GM18870 (cell line): ENCODE data around the gene HES7.

Experiments
- ATAC-seq: cut with Tn5 transposase; IDR thresholded peaks from one replicate; pipeline ENCODE4 v1.9.1; 2021; ENCODE audit warnings: moderate library complexity; ENCODE audit not compliant: unreplicated experiment

Gene HES7

DNA sequence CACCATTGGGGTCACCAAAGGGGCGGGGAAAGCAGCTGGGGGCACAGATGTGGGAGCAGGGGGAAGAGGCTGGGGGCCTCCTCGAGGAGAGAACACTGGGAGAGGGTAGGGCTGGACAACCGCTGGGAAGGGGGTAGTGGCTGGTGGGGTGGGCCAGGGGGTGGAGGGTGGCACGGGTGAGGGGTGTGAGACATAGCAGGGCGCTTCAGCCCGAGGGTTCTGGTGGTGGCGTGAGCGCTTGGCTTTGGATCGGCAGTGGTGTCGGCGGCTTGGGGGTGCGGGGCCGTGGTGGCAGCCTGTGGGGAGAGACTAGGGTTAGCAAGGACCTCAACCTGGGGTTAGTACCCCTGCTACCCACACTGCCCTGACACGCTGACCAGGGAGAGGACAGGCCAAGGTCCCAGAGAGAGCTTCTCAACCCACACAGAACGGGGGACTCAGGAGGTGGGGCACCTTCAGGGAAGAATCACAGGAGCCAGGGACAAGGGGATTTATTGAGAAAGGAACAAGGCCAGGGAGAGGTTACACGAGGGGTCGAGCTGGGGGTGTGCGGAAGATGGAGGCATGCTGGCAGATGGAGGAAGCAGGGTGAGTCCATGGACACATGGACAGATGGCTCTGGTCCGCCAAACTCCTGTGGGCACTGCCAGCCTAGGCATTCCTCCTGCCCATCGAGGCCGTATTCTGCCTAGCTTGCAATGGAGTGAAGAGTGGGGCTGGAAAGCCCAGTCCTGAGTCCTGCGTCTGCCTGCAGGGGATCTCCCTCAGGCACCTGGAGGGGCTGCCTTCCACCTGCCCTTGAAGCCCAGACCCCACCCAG, 19.9 kb upstream of the HES7 start:
- ATAC-seq: no peak

DNA sequence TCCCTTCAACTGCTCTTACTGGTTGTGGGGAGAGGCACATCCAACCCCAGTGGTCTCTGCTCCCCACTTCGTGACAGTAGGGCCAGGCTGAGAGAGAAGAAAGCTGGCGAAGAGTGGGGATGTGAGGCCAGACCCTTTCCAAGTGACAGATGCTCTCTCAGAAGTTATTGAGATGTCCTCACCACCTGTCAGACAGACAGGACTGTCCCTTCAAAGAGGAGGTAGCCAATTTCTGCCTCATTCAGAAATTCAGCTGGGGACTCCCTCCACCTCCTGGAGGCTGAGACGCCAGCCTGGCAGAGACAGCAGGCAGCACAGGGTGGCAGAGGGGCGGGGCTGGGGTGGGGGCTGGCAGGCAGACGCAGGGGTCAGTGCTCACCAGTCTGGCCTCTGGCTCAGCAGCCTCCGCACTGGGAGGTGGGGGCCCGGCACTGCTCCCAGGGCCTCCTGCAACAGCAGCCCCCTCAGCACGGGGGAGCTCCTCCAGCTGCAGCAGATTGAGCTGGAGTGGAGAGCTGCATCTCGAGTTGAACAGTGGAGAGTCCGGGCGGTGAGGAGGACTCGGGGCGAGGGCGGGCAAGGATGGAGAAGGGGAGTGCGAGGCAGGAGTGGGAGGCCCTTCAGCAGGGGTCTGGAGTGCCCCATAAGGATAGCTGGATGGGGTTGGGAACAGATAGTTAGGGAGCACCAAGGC, 19.1 kb upstream of the HES7 start:
- ATAC-seq: no peak

DNA sequence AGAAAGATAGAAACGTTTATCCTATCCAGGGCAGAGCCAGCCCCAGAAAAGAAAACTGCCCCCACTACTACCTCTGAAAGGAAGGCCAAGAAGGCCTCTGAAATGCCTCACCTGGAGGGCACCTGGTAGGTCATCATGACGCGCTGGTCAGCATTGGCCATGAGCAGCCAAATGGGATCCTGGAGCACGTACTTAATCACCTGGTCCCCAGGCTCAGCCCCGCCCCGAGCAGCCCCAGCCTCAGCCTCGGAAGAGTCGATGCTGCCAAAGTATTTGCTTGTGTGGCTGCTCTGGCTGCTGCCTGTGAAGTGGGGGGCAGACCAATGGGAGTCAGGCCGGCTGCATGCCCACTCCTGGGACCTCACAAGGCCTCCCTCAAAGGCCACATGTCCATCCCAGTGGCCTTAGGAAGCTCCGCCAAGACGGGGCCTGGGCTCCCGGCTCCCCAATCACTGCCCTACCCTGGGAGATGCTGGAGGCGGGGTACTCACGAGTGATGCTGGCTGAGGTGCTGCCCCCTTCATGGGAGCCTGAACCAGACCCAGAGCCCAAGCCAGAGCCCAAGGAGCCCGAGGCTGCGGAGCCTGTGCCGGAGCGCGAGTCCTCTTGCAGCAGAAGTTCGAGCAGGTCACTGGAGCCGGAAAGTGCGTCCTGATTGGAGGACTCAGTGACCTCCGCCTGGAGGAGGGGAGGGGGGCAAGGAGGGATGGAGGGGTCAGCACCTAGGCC, 18.4 kb upstream of the HES7 start:
- ATAC-seq: no peak

DNA sequence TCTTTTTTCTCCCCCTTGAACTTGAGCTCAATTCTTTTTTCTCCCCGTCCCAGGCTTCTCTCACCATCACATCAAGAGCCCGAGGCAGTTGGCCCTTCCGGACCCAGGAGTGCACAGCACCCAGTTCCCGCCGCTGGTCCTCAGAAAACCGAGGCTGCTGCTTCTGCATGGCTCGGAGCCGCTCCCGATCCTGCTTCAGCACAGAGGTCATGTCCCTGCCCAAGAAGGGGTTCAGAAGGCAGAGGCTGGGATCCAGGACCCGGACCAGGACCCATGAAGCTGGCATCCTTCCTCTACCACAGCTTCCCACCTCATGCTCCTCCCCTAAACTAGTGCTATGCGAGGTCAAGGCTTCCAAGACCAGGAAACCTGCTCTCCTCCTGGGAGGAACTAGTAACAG, 17.8 kb upstream of the HES7 start:
- ATAC-seq: no peak

DNA sequence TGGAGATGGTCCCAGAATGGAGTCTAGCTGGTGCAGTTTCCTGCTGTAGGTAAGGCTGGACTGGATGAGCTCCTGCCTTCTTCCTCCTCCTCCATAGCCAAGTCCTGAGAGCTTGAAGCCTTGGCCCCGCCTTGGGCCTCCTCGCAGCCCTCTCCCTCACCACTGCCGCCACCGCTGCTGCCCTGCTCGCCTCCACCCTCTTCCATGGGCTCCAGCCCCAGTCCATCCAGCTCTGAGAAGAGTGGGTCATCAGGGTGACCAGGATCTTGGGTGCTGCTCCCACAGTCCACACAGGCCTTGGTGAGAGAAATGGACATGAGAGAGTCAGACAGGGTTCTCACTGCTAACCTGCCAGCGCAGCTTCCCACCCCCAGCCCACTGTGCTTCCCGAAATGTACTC, 17.1 kb upstream of the HES7 start:
- ATAC-seq: no peak

DNA sequence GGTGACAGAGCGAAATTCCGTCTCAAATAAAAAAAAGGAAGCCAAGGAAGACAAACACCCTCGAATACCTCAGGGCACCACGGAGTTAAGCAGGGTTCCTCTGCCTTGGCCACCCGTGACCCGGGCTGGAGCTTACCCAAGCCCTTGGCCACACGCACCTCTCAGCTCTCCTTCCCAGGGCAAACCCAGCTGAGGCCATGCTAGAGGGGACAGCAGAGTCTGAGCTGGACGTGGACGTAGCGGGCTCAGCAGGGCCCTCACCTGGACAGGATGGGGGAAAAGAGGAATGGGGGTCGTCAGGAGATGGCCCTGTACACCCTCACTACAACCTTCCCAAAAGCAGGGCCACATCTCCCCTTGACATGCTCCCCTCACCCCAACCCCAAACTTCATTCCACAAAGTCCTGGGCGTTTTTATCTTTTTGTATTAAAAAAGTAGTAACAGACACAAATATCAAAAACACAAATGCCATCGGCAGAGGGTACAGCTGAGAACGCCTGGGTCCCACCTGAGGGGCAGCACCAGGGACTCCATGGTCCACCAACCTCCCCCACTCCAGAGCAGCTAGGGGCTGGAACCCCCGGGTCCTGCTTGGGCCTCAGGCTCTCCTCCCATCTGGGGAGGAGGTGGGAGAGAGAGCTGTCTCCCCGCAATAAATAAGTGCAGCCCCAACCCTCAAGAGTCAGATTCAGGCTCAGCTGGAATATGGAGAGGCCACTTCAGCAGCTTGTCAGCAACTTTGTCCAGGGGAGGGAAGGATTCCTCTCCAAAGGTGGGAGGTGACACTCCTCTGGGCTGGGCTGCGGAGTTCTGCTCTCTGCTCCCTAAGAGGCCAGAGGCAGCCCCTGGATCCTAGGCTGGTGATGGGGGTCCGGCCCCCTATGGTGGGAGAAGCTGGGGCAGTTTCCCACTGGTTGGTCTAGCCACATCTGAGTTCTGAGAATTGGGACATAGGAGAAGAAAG, 16.4 kb upstream of the HES7 start:
- ATAC-seq: no peak

DNA sequence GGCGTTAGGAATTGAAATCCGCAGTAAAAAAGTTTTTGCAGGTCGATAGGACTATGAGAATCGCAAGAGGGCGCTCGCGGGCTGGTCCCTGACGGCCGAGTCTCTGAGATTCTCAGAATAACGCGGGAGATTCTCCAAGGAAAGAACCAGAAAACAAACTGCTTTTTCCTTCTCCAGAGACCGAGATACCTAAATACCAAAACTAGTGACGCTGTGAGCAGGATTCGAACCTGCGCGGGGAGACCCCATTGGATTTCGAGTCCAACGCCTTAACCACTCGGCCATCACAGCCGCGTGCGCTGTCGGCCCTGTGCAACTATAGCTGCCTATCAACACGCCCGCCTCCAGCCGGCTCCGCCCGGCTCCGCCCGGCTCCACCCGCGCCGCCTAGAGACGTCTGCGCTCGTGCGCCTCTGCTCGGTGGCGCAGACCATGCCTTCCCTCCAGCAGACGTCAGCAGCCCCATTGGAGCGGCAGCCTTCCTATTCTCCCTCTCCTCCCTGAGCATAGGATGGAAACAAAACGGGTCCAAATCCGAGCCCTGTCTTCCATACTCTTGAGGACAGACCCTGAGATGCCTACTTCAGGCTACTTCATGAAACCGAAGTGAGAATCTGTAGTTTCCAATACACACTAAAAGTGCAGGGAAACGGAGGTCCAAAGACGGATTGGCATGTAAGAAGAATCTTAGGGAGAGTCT, 14.9 kb upstream of the HES7 start:
- peak; percentile 60 for ATAC-seq

DNA sequence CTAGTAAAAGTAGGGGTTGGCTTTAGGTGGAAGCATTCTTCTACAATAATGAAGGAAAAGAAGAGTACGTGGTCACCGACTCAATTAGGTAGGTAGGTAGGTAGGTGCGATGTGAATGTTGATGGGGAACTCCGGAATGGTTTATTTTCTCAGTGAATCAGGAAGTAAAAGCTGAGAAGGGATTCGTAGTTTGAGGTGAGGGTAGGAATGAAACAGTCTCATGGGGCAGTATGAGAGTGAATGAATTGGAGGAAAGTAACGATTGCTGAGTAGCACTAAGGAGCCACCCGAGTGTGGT, 14.4 kb upstream of the HES7 start:
- no peak for ATAC-seq

DNA sequence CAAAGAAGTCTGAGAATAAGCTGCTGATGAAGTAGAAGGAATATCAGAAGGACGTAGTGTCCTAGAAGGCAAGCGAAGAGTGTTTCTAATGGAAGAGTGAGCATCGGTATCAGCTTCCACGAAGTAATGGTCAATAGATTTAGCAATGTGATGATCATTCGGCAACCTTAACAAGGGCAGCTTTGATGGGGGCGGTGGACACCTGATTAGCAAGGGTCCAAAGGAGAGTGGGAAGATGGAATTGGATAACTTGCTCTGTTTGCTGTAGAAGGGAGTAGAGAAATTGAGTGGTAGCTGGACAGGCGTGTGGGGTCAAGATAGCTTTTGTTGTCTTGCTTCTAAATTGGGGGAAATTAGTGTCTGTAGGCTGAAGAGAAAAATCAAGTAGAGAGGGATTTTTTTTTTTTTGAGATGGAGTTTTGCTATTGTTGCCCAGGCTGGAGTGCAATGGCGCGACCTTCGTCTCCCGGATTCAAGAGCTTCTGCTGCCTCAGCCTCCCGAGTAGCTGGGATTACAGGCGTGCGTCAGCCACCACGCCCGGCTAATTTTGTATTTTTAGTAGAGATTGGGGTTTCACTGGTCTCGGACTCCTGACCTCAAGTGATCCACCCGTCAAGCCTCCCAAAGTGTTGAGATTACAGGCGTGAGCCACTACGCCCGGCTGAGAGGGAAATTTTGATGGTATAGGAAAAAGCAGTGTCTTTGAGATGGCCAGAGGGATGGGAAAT, 13.9 kb upstream of the HES7 start:
- ATAC-seq: no peak

DNA sequence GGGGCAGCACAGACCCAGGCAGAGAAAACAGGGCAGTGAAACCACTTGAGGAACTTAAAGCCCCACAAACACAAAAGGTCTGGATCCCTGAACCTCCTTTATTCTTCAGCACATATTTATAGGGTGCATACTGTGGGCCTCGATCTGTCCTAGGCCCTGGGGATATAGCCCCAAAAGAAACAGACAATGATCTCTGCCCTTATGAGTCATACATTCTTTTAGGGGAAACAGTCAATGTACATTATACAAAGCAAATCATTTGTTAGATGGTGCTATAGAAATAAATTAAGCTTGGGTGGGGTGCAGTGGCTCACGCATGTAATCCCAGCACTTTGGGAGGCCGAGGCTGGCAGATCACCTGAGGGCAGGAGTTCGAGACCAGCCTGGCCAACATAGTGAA, 10.0 kb upstream of the HES7 start:
- no peak for ATAC-seq

DNA sequence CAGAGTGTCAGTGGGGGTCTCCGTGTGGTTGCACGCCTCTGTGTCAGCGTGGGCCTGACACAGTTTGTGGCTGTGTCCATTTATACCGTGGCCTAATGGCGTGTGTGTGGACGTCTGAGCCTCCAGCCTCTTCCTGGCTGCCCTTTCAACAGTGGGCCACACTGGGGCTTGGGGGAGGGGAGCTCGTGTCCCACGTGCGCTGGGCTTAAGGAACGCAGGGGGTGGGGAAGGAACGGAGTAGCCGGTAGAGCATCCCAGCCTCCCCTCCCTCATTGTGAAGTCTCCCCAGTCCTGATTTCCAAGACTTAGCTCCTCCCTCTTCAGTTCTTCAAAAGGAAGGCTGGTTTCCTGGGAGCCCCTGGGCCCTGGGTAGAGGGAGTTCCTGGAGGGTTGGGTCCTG, 9.5 kb upstream of the HES7 start:
- no peak for ATAC-seq

DNA sequence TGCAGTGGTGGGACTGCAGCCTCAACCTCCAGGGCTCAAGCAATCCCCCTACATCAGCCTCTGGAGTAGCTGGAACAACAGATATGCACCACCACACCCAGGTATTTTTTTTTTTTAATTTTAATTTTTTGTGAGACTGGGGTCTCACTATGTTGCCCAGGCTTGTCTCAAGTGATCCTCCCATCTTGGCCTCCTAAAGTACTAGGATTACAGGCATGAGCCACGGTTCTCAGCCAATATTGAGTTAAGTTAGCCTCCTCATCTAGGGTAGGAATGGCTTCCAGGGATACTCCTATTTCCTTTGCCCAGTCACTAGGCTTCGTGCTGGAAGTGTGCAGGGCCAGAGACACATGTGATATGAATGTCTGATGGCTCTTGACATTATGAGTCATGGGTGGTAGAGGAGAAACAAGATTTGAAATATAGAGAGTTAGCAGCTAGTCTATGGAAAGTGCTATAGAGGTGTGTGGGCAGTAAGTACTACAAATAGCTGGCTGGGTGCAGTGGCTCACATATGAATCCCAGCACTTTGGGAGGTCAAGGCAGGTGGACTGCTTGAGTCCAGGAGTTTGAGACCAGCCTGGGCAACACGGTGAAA, 8.0 kb upstream of the HES7 start:
- no peak for ATAC-seq

DNA sequence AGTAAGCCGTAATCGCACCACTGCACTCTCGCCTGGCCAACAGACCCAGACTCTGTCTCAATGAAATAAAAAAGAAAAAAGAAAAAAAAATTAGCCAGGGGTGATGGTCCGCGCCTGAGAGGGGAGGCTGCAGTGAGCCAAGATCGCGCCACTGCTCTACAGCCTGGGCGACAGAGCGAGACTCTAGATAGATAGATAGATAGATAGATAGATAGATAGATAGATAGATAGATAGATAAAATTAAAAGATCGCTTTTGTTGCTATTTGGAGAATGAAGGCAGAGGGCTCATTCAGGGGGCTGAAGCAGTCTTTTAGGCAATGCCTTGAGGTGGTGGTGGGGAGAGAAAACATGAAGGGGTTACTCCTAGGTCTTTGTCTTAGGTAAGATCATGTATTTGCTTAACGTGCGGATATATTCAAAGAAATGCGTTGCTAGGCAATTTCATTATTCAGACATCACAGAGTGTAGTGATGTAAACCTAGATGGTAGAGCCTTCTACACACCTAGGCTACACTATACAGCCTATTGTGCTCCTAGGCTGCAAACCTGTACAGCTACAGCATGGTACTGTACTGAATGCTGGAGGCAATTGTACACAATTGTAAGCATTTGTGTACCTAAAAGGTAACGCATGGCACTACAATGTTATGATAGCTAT, 4.3 kb upstream of the HES7 start:
- ATAC-seq: no peak

DNA sequence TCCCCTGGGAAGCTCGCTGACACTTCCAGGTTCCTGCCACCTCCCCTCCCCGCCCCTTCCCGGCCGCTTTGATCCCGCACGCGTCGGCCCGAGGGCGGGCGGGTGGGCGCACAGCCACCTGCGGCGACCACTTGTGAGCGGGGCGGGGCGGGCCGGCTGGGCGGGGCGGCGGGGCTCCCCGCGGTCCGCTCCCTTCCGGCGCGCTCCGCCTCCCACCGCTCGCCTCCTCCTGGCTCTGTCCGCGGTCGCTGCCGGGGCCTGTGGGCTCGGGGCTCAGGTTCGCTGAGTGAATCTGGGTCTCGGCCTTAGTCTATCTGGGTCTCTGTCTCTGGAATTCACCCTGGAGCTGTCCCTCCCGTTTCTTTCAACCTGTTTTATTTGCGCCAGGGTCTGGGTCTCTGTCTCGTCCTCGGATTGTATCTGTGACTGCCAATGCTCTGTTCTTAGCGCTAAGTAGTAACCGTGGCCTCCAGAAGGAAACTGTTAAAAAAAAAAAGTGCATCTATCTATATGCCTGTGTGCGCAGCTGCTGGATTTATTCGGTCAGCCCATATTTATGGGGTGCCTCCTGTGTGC, 2.7 kb upstream of the HES7 start:
- ATAC-seq: no peak

DNA sequence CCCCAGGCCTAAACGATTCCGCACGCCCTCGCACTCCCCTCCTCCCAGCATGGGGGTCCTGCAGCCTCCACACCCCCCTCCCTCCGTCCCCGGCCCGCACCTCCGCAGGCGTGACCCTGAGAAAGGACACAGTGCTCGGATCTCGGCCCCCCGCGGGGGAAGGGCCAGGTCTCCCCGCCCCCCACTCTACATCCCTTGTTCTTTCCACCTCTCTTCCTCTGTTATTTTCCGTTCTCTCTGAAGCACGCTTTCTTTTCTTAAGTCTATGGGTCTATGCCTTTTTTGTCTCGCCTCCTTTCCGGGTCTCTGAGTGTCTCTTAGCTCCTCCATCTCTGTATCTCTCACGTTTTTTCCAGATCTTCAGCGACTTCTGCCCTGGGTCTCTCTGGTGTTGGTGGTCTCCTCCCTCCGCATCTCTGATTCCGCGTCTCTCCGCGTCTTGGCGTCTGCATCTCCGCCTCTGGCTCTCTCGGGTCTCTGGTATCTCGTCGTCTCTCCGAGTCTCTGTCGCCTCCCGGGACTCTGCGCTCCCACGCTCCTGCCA, 2.1 kb upstream of the HES7 start:
- no peak for ATAC-seq

DNA sequence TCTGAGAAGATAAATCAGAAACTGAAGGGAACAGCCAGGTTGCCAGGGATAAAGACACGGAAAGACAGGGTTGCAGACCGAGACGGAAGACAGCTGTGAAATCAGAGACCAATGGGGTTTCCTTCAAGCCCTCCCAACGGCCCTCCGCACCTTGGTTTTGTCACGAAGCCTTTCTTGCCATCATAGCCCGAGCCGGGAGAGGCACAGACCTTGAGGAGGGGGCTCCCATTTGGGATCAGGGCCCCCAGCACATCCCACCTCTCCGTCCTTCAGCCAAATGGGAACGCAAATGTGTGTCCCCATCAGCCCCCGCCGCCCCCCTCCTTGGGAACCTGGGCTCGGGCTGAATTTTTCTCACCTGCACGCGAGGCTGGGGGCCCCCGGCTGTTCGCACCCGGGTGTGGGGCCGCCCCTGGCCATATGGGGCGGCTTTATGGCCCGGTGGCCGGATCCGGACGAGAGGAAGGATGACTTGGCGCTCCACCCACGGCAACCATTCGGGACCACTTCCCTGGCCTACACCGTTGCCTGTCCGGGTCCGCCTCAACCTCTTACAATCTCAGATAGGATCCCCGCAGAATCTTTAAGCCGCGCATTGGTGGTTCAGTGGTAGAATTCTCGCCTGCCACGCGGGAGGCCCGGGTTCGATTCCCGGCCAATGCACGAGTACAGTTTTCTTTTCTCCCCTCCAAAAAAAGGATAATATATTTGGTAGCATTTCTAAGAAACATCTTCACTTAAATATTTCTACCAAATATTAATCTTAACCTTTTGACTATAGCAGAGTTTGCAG, 1.4 kb upstream of the HES7 start:
- ATAC-seq: no peak

DNA sequence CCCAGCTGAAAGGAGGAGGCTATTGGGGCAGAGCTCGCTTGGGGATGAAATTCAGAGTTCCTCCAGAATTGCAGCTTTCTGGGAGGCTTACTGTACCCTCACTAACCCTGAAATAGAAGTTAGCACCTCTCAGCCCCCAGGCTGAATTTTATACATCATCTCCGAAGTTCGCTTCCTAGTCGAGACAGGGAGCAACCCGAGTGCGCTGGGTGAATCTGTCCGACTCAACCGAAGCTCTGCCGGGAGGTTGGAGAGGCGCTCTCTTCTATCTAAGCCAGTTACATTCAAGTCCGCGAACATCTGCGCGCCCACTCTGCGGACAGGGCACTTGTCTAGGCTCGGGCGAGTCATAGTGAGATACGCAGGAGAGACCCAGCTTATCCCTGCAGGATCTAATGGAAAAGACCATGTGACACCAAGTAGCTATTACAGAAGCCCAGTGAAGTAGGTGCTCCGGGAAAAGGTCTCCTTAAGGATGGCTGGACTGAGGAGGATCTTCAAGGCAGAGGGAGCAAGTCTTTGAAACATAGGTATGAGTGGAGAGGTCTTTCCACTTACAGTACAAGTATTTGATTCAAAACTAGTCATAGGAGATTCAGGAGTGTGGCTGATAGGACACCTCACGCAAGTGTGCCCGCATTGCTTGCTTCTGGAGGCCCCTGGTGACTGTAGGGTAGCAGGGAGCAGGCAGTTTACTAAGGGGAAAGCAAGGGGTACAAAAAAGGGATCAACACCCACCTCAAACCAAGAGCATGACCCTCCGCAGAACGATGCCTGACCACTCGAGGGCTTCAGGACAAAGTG, 646 bp upstream of the HES7 start:
- no peak for ATAC-seq
